ENCODE measurements around the gene PCDHB12. TPM values are rescaled to one million over a fixed set of nuclear protein-coding genes. Genes with fewer than 3 reads are reported as not detected.

PCDHB12 gene
- total RNA-seq, 2 experiments from 2014 or later: not detected

GRCh38 chr5:141260458-141261237 is 52.1 kb downstream of the PCDHB12 start:
- H3K4me1 Mint-ChIP-seq: no peaks in the 10 kb centered on the region
- no peak overlapping the region for H3K4me3 Mint-ChIP-seq

GRCh38 chr5:141261238-141261546 is 52.7 kb downstream of the PCDHB12 start:
- H3K4me1 Mint-ChIP-seq: no peaks in the 10 kb centered on the region
- H3K27ac Mint-ChIP-seq: no peak overlapping the region
- H3K36me3 Mint-ChIP-seq: no peaks in the 10 kb centered on the region
- H3K9me3 Mint-ChIP-seq: peaks cover 31% of the 10 kb centered on the region
- DNase-seq: no peak
- no peaks in the 10 kb centered on the region for H3K27me3 Mint-ChIP-seq
- no peak overlapping the region for H3K4me3 Mint-ChIP-seq
- ATAC-seq (ENCODE audit: low read depth): no peak
- POLR2A ChIA-PET: no interaction called here

More at GRCh38 chr5:141260458-141261237, 52.1 kb downstream of the PCDHB12 start:
- Mint-ChIP-seq H3K36me3 (no peaks in the 10 kb centered on the region), H3K27ac (no peak overlapping the region), H3K9me3 (peaks cover 28% of the 10 kb centered on the region), H3K27me3 (no peaks in the 10 kb centered on the region)
- POLR2A ChIA-PET: no interaction called here
- ATAC-seq (ENCODE audit: low read depth): no peak
- DNase-seq: no peak

Other genes with a start within 250 kb of the PCDHB12 start
- not detected for gene PCDHAC2, start 242.2 kb upstream of the PCDHB12 start, total RNA-seq
- gene PCDHB1, start 157.3 kb upstream of the PCDHB12 start, total RNA-seq: not detected
- not detected for gene PCDHB2, start 114.1 kb upstream of the PCDHB12 start, total RNA-seq
- not detected for gene PCDHB3, start 108.2 kb upstream of the PCDHB12 start, total RNA-seq
- not detected for gene PCDHB4, start 86.9 kb upstream of the PCDHB12 start, total RNA-seq
- not detected for gene PCDHB5, start 73.5 kb upstream of the PCDHB12 start, total RNA-seq
- gene PCDHB6, start 58.7 kb upstream of the PCDHB12 start, total RNA-seq: not detected
- gene PCDHB7, start 36.1 kb upstream of the PCDHB12 start, total RNA-seq: not detected
- not detected for gene PCDHB8, start 30.9 kb upstream of the PCDHB12 start, total RNA-seq
- not detected for gene PCDHB16, start 26.3 kb upstream of the PCDHB12 start, total RNA-seq
- gene PCDHB9, start 21.6 kb upstream of the PCDHB12 start, total RNA-seq: not detected
- gene PCDHB10, start 16.4 kb upstream of the PCDHB12 start, total RNA-seq: not detected
- not detected for gene PCDHB11, start 9.1 kb upstream of the PCDHB12 start, total RNA-seq
- gene PCDHB13, start 5.2 kb downstream of the PCDHB12 start, total RNA-seq: not detected
- gene PCDHB14, start 14.6 kb downstream of the PCDHB12 start, total RNA-seq: under 1 TPM in 1 of 2 experiments, not detected in 1; 0.06 TPM
- under 1 TPM in 1 of 2 experiments, not detected in 1; 0.06 TPM for gene PCDHB15, start 36.7 kb downstream of the PCDHB12 start, total RNA-seq
- 1 to 10 TPM in 1 of 2 experiments, under 1 TPM in 1; 0.99 to 1.3 TPM for gene SLC25A2, start 95.3 kb downstream of the PCDHB12 start, total RNA-seq
- 10 to 100 TPM; 86.2 to 95.9 TPM for gene TAF7, start 112.1 kb downstream of the PCDHB12 start, total RNA-seq
- gene PCDHGA1, start 121.8 kb downstream of the PCDHB12 start, total RNA-seq: under 1 TPM; 0.11 to 0.31 TPM
- under 1 TPM; 0.08 to 0.09 TPM for gene PCDHGA2, start 130.0 kb downstream of the PCDHB12 start, total RNA-seq
- gene PCDHGA3, start 135.1 kb downstream of the PCDHB12 start, total RNA-seq: under 1 TPM in 1 of 2 experiments, not detected in 1; 0.14 TPM
- not detected for gene PCDHGB1, start 141.4 kb downstream of the PCDHB12 start, total RNA-seq
- under 1 TPM; 0.25 to 0.28 TPM for gene PCDHGA4, start 146.3 kb downstream of the PCDHB12 start, total RNA-seq
- gene PCDHGB2, start 151.3 kb downstream of the PCDHB12 start, total RNA-seq: under 1 TPM; 0.64 to 0.88 TPM
- under 1 TPM; 0.23 to 0.30 TPM for gene PCDHGA5, start 155.4 kb downstream of the PCDHB12 start, total RNA-seq
- gene PCDHGB3, start 161.5 kb downstream of the PCDHB12 start, total RNA-seq: under 1 TPM; 0.44 to 0.82 TPM
- under 1 TPM; 0.28 to 0.33 TPM for gene PCDHGA6, start 165.2 kb downstream of the PCDHB12 start, total RNA-seq
- gene PCDHGA7, start 174.0 kb downstream of the PCDHB12 start, total RNA-seq: under 1 TPM; 0.26 to 0.28 TPM
- under 1 TPM in 1 of 2 experiments, not detected in 1; 0.11 TPM for gene PCDHGB4, start 179.0 kb downstream of the PCDHB12 start, total RNA-seq
- gene PCDHGA8, start 183.9 kb downstream of the PCDHB12 start, total RNA-seq: under 1 TPM; 0.09 to 0.11 TPM
- gene PCDHGB5, start 189.2 kb downstream of the PCDHB12 start, total RNA-seq: not detected
- gene PCDHGA9, start 194.1 kb downstream of the PCDHB12 start, total RNA-seq: under 1 TPM in 1 of 2 experiments, not detected in 1; 0.11 TPM
- gene PCDHGB6, start 199.3 kb downstream of the PCDHB12 start, total RNA-seq: under 1 TPM; 0.11 to 0.14 TPM
- gene PCDHGA10, start 204.3 kb downstream of the PCDHB12 start, total RNA-seq: under 1 TPM in 1 of 2 experiments, not detected in 1; 0.14 TPM
- under 1 TPM in 1 of 2 experiments, not detected in 1; 0.11 TPM for gene PCDHGB7, start 209.0 kb downstream of the PCDHB12 start, total RNA-seq
- under 1 TPM; 0.08 to 0.09 TPM for gene PCDHGA11, start 212.3 kb downstream of the PCDHB12 start, total RNA-seq
- under 1 TPM in 1 of 2 experiments, not detected in 1; 0.11 TPM for gene PCDHGA12, start 221.8 kb downstream of the PCDHB12 start, total RNA-seq

Data from activated naive CD8-positive, alpha-beta T cell treated with anti-CD3 and anti-CD28 coated beads, Interleukin-2, amount 10 ng/mL, durations not matched to agents 7 days and 5 days (primary cell).